DMS79 treated with DMSO at 0.1 percent for 48 hours (cell line): ENCODE measurements around the gene ALG1.

Experiments used
- DNase-seq: peaks from one replicate; lab custom pipeline; 2025; lab: John Stamatoyannopoulos, UW

ALG1 gene, protein sequence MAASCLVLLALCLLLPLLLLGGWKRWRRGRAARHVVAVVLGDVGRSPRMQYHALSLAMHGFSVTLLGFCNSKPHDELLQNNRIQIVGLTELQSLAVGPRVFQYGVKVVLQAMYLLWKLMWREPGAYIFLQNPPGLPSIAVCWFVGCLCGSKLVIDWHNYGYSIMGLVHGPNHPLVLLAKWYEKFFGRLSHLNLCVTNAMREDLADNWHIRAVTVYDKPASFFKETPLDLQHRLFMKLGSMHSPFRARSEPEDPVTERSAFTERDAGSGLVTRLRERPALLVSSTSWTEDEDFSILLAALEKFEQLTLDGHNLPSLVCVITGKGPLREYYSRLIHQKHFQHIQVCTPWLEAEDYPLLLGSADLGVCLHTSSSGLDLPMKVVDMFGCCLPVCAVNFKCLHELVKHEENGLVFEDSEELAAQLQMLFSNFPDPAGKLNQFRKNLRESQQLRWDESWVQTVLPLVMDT

DNA sequence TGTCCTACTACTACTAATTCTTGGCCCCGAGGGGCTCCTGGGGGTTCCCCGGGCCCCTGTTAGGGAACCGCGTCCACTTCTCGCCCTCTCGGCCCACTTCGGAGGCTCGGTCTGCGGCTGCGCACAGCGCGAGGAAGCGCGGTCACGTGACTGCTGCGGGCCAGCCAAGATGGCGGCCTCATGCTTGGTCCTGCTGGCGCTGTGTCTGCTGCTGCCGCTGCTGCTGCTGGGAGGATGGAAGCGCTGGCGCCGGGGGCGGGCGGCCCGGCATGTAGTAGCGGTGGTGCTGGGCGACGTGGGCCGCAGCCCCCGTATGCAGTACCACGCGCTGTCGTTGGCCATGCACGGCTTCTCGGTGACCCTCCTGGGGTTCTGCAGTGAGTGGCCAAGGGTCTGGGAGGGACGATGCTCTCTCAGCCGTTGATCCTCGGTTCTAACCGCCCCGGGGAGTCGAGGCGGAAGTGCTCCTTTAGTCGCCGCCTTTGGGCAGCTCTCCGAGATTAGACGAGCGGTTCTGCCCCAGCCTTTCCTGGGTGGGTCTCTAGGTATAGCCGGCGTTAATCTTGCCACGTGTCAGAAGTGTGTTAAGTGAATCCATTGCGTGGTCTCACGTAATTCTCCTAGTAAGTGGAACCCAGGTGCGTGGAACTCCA is at the start of gene ALG1:
ALG1 (plus strand) TSS at position 163 of the 653 bp plus-strand sequence; CDS start at position 170, 7 bp downstream.
- peak; percentile 76 for DNase-seq

- no peak for DNase-seq
Observed at GRCh38 chr16:5022521-5022920, 49.1 kb upstream of the ALG1 start.

- peak; percentile 80 for DNase-seq
Observed at GRCh38 chr16:5024632-5025031, 47.0 kb upstream of the ALG1 start.

- DNase-seq, result peak; percentile 72
Observed at GRCh38 chr16:5025171-5025632, 46.4 kb upstream of the ALG1 start.

DNA sequence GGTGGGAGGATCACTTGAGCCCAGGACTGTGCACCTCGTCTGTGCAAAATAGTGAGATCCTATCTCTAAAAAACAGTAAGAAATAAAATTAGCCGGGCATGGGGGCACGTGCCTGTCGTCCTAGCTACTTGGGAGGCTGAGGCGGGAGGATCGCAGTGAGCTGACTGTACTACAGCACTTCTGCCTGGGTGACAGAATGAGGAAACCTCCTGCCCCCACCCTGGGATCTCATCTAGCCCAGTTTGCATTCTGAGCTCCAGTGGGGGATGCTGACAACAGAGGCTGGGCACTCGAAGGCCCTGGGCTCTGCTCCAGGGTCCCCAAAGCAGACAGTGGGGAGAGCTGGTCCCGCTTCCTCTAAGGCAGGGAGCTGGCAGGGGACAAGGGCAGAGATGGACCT is 45.0 kb upstream of the ALG1 start:
- no peak for DNase-seq

DNA sequence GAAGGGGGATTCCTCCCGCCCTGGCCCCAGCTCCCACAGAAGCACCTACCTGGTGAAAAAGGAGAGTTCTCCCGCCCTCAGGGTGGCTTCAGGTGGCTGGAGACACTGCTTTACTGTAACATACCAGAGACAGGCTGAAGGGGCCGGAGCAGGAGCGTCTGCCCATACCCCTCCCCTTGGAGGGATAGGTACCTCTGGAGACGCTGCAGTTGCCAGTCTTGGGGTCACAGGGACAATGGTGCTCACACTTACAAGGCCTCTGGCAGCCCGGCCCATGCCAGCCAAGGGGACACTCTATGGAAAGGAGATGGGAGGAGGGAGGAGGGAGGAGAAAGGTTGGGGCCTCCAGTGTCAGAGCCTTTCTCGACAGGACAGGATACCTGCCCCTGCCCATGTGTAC is 44.6 kb upstream of the ALG1 start:
- no peak for DNase-seq

DNA sequence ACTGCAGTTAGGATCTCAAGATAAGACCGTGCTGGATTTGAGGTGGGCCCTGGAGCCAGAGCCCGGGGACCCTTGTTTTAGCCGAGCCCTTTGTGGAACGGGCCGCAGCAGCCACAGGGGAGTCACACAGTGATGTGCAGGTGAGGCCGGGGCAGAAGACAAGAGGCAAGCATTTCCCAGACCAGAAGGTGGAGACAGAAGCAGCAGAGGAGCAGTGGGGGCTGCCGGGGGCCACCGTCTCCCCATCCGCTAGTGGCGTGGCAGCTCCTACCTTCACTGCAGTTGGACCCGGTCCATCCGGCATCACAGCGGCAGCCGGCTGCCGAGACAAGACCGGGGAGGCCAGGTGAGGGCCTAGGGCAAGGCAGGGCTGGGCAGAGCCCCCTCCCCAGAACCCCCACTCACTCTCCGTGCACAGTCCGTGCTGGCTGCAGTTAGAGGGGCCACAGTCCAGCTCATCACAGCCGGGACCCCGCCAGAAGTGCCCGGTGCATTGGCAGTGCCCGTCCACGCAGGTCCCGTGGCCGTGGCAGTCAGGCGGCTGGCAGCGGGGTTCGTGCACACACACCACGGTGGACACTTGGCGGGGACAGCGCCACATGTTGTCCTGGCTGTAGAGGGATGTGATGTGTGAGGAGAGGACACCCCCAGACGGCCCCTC is 43.9 kb upstream of the ALG1 start:
- DNase-seq, result no peak

DNA sequence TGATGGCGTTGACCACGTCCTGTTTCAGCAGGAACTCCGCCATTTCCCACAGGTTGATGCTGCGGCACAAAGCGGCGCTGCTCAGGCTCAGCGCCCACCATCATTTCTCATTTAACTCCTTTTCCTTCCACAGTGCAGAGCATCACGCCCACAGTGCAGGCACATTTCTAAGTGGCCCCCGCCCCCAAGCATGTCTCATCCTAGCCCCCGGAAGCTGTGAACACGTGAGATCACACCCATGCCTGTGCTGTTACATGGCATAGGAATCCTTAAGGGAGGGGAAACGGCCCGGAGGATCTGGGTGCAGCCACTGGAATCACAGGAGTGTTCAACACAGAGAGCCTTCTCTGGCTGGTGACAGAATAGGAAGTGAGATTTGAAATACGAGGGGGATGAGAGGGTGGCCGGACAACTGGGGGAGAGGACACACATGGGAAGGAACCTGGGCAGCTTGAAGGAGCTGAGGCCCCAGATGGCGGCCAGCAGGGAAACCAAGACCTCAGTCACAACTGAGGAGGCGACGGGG is 42.6 kb upstream of the ALG1 start:
- no peak for DNase-seq

DNA sequence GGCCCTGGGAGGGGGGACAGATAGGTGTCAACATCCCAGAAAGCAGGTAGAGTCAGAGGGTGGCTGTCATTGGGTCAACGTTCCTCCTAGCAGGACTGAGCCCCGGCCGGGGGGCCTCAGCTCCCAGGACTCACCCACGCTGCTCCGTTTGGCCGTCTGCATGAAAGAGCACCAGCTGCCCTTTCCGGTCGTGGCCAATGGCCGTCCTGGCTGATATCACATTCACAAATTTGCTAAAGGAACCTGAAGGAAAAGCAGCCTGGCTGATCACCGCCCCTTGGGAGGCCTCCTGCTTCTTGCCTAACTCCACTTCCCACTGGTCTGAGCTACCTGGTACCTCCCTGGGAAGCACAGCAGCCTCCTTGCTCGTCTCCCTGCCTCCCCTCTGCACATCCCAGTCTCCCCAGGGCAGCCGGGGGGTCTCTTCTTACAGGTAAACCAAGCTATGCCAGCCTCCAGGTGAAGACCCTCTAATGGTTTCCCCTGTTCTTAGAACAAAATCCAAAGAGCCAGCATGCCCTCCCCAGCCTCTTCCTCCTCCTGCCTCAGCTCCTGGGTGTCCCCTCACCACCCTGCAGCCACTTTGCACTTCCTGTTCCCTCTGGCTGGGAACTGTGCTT is 41.3 kb upstream of the ALG1 start:
- no peak for DNase-seq

GRCh38 chr16:5031601-5032000 is 40.0 kb upstream of the ALG1 start:
- DNase-seq, result no peak

GRCh38 chr16:5032748-5033167 is 38.9 kb upstream of the ALG1 start:
- DNase-seq, result no peak

DNA sequence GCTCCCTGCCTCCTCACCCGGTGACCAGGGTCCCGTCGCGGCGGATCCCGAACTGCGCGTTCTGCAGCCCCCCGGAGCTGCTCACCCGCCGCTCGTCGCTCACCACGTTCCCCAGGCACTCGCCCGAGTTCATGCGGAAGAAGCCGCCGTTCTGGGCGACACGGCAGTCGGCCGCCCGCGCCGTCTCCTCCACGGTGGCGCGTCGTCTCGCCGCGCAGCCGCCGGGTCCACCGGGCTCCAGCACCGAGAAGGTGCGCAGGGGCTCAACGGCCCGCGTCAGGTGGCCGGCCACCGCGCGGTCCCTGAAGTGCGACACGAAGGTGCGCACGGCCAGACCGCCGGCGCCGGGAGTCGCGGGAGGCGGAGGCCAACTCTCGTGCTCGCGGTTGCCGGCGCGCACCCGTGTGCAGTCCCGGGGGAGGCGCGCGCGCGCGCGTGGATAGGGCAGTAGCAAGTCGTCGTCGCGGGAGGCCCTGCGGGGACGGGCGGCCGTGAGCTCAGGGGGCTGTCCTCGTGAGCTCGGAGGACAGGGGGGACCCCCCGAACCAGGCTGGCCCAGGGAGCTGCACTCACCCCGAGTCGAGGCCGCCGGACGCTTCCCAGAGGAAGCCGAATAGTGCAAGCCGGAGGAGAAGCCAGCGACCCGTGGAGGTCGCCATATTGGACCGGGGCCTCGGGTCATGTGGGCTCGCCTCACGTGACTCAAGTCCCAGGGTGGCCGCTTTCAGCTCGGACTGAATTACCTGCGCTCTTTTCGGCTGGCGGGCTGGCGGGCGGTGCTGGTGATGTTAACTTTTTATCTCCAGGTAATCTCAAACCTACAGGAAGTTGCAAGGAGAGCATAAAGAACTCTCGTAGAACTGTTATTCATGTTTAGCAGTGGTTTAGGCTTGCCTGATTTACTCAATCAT is 38.1 kb upstream of the ALG1 start, which contains the start of gene NAGPA:
NAGPA (minus strand) TSS at position 680 of the 911 bp plus-strand sequence; CDS start at position 659, 21 bp downstream.
- DNase-seq, result peak; percentile 43

DNA sequence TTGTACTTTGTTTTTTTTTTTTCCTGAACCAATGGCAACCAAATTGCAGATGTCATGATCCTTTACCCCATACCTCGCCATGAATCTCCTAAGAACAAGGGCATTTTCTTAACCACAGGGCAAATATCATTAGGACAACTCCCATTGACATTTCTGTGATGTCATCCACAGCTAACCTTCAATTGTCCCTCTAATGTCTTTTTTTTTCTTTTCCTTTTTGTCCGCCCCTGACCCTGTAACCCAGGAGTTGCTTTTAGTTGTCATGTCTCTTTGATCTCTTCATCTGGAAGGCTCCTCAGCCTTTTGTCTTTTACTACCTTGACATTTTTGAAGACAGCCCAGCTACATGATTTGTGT is 37.5 kb upstream of the ALG1 start:
- DNase-seq, result no peak

DNA sequence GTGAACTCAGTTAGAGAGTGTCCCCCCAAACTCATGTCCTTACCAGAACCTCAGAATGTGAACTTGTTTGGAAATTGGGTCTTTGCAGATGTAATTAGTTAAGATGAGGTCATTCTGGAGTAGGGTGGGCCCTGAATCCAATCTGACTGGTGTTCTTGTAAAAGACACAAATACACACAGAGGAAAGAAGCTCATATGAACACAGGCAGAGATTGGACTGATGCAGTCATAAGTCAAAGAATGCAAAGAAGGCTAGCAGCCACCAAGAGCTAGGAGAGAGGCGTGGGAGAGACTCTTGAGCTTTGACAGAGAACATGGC is 35.8 kb upstream of the ALG1 start:
- DNase-seq, result no peak

DNA sequence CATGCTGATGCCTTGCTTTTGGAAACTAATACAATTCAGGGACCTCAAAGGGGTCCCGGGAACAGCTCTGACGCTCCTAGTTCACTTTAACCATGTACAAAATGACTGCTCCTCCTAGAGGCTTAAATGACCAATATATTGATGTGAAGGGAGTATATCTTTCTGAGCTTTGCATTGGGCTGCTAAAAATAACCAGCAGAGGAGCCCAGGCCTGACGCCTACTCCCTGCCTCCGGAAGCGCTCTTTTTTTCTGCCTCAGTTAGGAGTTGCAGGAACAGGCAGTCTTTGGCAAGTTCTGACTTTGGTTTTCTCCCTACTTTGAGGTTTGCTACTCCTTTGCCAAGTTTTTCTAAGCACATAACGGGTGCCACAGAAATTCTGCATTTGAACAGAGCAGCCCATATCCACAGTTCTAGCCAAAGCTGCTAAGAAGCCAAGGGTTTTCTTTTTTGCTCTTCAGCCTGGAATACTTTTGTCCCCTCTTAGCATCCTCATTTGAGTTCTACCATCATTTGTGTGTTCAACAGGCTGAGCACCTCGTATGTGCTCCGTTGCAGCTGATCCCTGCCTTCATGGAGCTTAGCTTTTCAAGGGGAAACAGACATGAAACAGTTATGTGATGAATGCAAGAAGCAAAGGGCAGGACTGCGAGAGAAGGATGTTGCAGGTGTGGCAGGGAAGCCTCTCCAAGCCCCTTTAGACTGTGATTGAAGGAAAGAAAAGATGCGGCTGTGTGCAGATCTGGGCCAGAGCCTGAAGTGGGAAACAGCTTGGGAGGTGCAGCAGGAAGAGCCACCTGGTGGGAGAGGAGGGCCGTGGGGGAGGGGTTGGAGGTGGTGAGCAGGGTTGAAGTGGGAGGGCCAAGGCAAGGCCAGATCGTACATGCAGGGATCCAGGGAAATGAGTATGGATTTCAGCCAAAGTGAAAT is 35.2 kb upstream of the ALG1 start:
- DNase-seq, result peak; percentile 10

GRCh38 chr16:5040451-5040850 is 31.2 kb upstream of the ALG1 start:
- no peak for DNase-seq

DNA sequence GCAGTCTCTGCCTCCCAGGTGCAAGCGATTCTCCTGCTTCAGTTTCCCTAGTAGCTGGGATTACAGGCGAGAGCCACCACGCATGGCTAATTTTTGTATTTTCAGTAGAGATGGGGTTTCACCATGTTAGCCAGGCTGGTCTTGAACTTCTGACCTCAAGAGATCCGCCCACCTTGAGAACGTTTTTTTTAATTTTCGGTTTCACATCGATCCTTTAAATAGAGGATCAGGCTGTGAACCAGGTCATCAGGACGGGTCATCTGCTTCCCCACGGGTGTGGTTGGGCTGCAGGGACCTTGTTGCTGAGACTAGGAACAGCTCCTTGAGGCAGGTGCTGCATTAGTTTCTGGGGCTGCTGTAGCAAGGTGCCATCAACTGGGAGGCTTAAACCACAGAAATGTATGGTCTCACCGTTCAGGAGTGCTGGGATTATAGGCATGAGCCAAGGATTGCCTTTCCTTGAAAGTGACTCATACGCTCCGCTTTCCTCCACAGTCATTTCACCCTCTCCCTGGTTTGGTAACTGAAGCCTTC is 30.0 kb upstream of the ALG1 start:
- DNase-seq, result no peak

DNA sequence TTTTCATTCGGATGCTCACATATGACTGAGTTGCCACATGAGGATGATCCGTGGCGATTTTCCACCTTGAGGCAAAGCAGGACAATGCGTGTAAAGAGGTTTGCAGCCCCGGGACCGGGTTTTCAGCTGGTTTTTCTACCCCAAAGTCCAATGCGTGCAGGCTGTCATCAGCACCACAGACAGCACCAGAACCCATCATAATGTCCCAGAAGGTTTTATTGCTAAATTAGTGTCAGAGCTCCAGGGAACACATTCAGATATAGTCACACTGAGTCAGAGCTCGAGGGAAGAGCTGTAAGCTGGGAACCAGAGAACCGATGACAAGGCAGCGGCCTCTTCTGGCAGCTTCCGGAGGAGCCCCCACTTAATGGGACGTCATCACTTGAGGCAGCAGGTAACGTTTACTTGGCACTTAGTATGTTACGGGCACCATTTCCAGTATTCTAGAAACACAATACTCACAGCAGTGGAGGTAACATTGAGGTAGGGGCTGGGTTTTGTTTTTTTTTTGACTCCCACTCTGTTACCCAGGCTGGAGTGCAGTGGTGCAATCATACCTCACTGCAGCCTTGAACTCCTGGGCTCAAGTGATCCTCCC is 29.0 kb upstream of the ALG1 start:
- no peak for DNase-seq

GRCh38 chr16:5044011-5044540 is 27.6 kb upstream of the ALG1 start:
- no peak for DNase-seq
